HG02588 (cell line): ENCODE measurements around the gene ADSL.

ENCODE experiments used
- ATAC-seq: cut with Tn5 transposase; IDR thresholded peaks from one replicate; pipeline ENCODE4 v1.9.1; 2021; ENCODE audit warnings: mild to moderate bottlenecking, moderate library complexity; ENCODE audit not compliant: unreplicated experiment

Gene ADSL

DNA sequence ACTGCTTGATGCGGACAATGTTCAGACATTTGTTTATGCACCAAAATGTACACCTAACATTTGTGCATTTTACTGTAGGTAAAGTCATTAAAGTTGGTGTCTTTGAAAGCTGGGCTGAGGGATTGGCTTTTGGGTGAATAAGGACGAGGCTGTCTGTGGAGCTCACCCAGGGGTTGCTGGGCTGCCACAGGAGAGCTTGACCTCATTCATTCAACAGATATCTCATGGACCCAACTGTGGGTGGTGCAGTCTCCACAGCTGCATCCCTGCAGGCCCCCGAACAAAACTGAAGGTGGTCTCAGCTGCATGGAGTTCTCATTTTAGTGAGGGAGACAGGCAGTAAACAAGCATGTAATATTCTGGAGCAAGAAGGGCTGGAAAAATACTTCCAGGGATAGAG is 56.8 kb downstream of the ADSL start:
- ATAC-seq = no peak

GRCh38 chr22:40403651-40404050 is 57.4 kb downstream of the ADSL start:
- no peak for ATAC-seq

- no peak for ATAC-seq
Observed at GRCh38 chr22:40404251-40405177, 58.2 kb downstream of the ADSL start.

GRCh38 chr22:40405178-40406062 is 59.1 kb downstream of the ADSL start:
- ATAC-seq = no peak

DNA sequence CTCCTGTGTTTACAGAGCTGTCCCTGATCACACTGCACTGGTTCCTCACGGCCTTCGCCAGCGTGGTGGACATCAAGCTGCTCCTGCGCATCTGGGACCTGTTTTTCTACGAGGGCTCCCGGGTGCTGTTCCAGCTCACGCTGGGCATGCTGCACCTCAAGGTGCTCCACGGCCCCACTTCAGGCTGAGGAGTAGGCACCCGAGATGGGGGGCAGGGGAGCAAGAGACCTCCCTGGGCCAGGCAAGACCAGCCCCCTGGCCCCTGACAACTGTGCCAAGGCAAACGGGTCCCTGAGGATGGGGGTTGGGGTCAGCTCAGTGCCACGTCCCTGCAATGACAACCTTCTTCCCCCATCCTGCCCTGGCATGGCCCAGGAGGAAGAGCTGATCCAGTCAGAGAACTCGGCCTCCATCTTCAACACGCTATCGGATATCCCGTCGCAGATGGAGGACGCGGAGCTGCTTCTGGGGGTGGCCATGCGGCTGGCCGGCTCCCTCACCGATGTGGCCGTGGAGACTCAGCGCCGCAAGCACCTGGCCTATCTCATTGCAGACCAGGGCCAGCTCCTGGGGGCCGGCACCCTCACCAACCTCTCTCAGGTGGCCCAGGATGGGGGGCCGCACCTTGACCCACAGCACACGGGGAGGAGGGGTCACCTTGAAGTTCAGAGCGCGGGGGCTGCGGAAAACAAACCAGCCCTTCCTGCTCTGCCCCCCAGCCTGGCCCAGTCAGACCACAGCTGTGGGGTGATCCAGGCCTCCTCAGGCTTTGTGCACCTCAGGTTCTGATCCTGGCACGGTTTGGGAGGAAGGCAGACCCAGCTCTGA is 60.0 kb downstream of the ADSL start:
- ATAC-seq = no peak

GRCh38 chr22:40407021-40407761 is 60.9 kb downstream of the ADSL start:
- ATAC-seq = no peak

- ATAC-seq = no peak
Observed at GRCh38 chr22:40407831-40408717, 61.8 kb downstream of the ADSL start.

DNA sequence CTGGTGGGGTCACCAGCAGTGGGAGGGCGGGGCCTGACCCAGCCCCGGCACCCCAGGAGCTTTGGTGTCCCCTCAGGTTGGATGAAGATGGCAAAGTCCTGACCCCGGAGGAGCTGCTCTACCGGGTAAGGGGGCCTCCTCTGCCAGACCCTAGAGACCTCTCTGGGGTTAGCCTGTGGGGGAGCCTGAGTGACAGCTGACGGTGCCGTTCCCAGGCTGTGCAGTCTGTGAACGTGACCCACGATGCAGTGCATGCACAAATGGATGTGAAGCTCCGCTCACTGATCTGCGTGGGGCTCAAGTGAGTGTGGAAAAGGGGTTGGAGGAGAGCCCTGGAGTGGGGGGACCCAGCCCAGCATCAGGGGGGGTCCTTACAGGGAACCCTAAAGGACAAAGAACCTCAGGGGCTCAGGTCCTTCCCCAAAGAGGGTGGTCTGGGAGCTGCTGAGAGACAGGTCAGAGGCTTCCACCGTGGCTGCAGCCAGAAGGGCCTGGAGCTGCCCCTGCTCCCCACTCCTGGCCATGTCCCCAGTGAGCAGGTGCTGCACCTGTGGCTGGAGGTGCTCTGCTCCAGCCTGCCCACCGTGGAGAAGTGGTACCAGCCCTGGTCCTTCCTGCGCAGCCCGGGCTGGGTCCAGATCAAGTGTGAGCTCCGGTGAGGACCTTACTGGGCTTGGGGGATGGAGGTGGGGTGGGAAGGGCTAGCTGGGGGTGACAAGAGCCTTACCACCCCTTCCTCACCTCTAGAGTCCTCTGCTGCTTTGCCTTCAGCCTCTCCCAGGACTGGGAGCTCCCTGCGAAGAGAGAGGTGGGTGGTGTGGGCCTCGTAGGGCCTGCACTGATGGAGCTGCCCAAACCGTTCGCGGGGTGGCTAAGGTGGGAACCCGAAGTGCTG is 62.7 kb downstream of the ADSL start:
- no peak for ATAC-seq

- no peak for ATAC-seq
Observed at GRCh38 chr22:40409613-40410113, 63.4 kb downstream of the ADSL start.

GRCh38 chr22:40410272-40410671 is 64.0 kb downstream of the ADSL start:
- no peak for ATAC-seq

GRCh38 chr22:40410731-40411505 is 64.6 kb downstream of the ADSL start:
- ATAC-seq = no peak

DNA sequence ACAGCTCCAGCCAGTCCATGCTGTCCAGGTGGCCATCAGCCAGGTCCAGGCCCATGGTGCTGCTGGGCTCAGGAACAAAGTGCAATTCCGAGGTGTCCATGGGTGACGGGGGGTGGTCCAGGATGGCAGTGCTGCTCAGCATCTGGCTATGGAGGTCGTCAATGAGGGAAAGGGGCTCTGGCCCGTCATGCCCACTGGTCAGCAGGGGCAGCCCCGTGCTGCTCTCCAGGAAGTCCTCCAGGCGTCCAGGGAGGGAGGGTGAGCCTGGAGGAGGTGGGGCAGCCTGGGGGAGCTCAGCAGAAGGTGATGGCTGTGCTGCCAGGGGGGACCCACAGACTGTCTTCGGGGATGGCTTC is 65.2 kb downstream of the ADSL start:
- ATAC-seq = no peak

DNA sequence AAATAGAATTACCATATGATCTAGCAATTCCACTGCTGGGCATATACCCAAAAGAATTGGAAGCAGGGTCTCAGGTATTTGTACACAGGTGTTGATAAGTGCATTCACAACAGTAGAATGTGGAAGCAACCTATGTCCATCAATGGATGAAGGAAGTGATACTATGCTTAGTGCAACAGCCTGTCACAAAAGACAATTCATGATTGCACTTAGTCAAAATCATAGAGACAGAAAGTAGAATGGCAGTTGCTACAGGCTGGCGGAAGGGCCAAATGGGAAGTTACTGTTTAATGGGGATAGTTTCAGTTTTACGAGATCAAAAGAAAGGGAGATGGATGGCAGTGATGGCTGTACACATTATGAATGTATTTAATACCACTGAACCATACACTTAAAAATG is 66.1 kb downstream of the ADSL start:
- no peak for ATAC-seq

GRCh38 chr22:40413873-40414272 is 67.6 kb downstream of the ADSL start:
- no peak for ATAC-seq

- no peak for ATAC-seq
Observed at GRCh38 chr22:40414311-40414710, 68.0 kb downstream of the ADSL start.

- ATAC-seq = no peak
Observed at GRCh38 chr22:40414838-40415505, 68.7 kb downstream of the ADSL start.
